Measurements from ENCODE around the gene LTB4R2. TPM values are rescaled to one million over a fixed set of nuclear protein-coding genes. Genes with fewer than 3 reads are reported as not detected.

LTB4R2 gene
- total RNA-seq, 1 experiment from 2014 or later, result 12.9 TPM

- TF ChIP-seq MAX (CRISPR knock-in tag; IDR thresholded peaks at IDR 0.05), result no peak
- TF ChIP-seq STAT6 (CRISPR knock-in tag; conservative IDR thresholded peaks at IDR 0.05; ENCODE audit: low read depth), result no peak
- no peak for TF ChIP-seq ESRRA (CRISPR knock-in tag; IDR thresholded peaks at IDR 0.05; ENCODE audit: borderline replicate concordance)
- TF ChIP-seq TEAD1 (CRISPR knock-in tag; IDR thresholded peaks at IDR 0.05), result no peak
- TF ChIP-seq HMGXB4 (CRISPR knock-in tag; IDR thresholded peaks at IDR 0.05), result no peak
- TF ChIP-seq GTF2I (CRISPR knock-in tag; conservative IDR thresholded peaks at IDR 0.05), result no peak
- TF ChIP-seq SOX15 (CRISPR knock-in tag; IDR thresholded peaks at IDR 0.05), result no peak
- TF ChIP-seq ATF1 (CRISPR knock-in tag; IDR thresholded peaks at IDR 0.05), result no peak
- no peak for TF ChIP-seq PRDM15 (CRISPR knock-in tag; IDR thresholded peaks at IDR 0.05)
Measured at GRCh38 chr14:24310265-24310645, 315 bp downstream of the LTB4R2 start (continued).

- POLR2A ChIA-PET, result interaction anchor here (0.9 to 2.0 kb wide), 3 partner anchors 11 to 68 kb away, joined by 3 to 8 read pairs (median 8); partner anchors contain the start of genes DHRS1, NOP9 and TINF2
- Mint-ChIP-seq H3K36me3 (peaks cover 12% of the 10 kb centered on the region), H3K27me3 (ENCODE audit: low read depth) (peaks cover 44% of the 10 kb centered on the region), H3K27ac (no peak within 1 kb of the TSS), H3K9me3 (no peaks in the 10 kb centered on the region), H3K4me3 (peak within 1 kb of the TSS; percentile 47), H3K4me1 (peaks cover 15% of the 10 kb centered on the region)
- CTCF ChIA-PET, result interaction anchor here (0.5 to 6.8 kb wide), 17 partner anchors 11 to 196 kb away, joined by 3 to 97 read pairs (median 7); partner anchors contain the start of genes ADCY4, CBLN3, DCAF11 and DHRS1
- DNase-seq (ENCODE audit: low spot score) (peak; percentile 78), ATAC-seq (peak; percentile 68)
- no peak for TF ChIP-seq ZMAT4 (CRISPR knock-in tag; IDR thresholded peaks at IDR 0.05)
- no peak for TF ChIP-seq SMAD3 (CRISPR knock-in tag; IDR thresholded peaks at IDR 0.05; ENCODE audit: borderline replicate concordance)
- TF ChIP-seq MXD4 (CRISPR knock-in tag; IDR thresholded peaks at IDR 0.05; ENCODE audit: borderline replicate concordance), result no peak
- TF ChIP-seq IRF1 (CRISPR knock-in tag; IDR thresholded peaks at IDR 0.05), result no peak
- TF ChIP-seq ZNF396 (CRISPR knock-in tag; IDR thresholded peaks at IDR 0.05; ENCODE audit: borderline replicate concordance), result no peak
- no peak for TF ChIP-seq TEAD1 (CRISPR knock-in tag; IDR thresholded peaks at IDR 0.05)
- no peak for TF ChIP-seq SMAD4 (CRISPR knock-in tag; IDR thresholded peaks at IDR 0.05)
Measured at GRCh38 chr14:24310646-24311604, 985 bp downstream of the LTB4R2 start, which contains the start of gene LTB4R. TSS of gene LTB4R (plus strand) at chr14:24311502. CDS start at chr14:24315652, 4,150 bp downstream.

All from WTC11 (cell line).